HepG2 (cell line): ENCODE measurements around the gene DNAJA3. TPM values are rescaled to one million over a fixed set of nuclear protein-coding genes. Genes with fewer than 3 reads are reported as not detected.
A peak's percentile ranks its signal among the peaks of the same experiment; 100 is the strongest.

ENCODE experiments used
- AHR ChIP-seq: IDR thresholded peaks from 2 replicates; pipeline ENCODE4 v1.6.1; 2018; ENCODE audit warnings: missing genetic modification reagents, missing compliant biosample characterization
- KDM5B ChIP-seq: sonication (generic); formaldehyde crosslinking; IDR thresholded peaks from 2 replicates; pipeline ENCODE4 v1.4.0; 2020; ENCODE audit warnings: missing genetic modification reagents, mild to moderate bottlenecking, borderline replicate concordance
- MXI1 ChIP-seq: IDR thresholded peaks from 3 replicates; pipeline ENCODE4 v1.6.1; 2012; ENCODE audit warnings: low read depth, low read length, inconsistent platforms, borderline replicate concordance
- NCOA5 ChIP-seq: sonication (generic); formaldehyde crosslinking; IDR thresholded peaks from 2 replicates; pipeline ENCODE4 v1.4.0; 2020; ENCODE audit warnings: missing genetic modification reagents
- NFIB ChIP-seq: sonication (generic); formaldehyde crosslinking; IDR thresholded peaks from 2 replicates; pipeline ENCODE4 v1.9.0; 2021; ENCODE audit warnings: missing genetic modification reagents, mild to moderate bottlenecking, borderline replicate concordance
- NR2F1 ChIP-seq, 2 experiments: fragments of 450-650 bp in 1 of 2; formaldehyde crosslinking in 1 of 2; IDR thresholded peaks; 2 replicates each; pipeline versions ENCODE4 v1.5.0 to v1.6.1; 2016 to 2020; ENCODE audit warnings: mild to moderate bottlenecking in 1 of 2, missing compliant biosample characterization in 1 of 2, missing genetic modification reagents in 1 of 2, moderate library complexity in 1 of 2
- ZBTB20 ChIP-seq: sonication (generic); formaldehyde crosslinking; IDR thresholded peaks from 2 replicates; pipeline ENCODE4 v1.8.1; 2023; ENCODE audit warnings: missing genetic modification reagents, low read depth, mild to moderate bottlenecking, borderline replicate concordance
- ZNF232 ChIP-seq: sonication (generic); formaldehyde crosslinking; IDR thresholded peaks from 2 replicates; pipeline ENCODE4 v1.4.0; 2020; ENCODE audit warnings: missing genetic modification reagents, borderline replicate concordance
- ZNF317 ChIP-seq: sonication (generic); formaldehyde crosslinking; IDR thresholded peaks from 2 replicates; pipeline ENCODE4 v1.5.0; 2020; ENCODE audit warnings: mild to moderate bottlenecking, missing genetic modification reagents
- ZNF501 ChIP-seq: sonication (generic); formaldehyde crosslinking; IDR thresholded peaks from 2 replicates; pipeline ENCODE4 v1.5.1; 2020; ENCODE audit warnings: mild to moderate bottlenecking, moderate library complexity, missing genetic modification reagents
- ZNF546 ChIP-seq: sonication (generic); formaldehyde crosslinking; conservative IDR thresholded peaks from 2 replicates; pipeline ENCODE4 v1.8.1; 2023; ENCODE audit warnings: mild to moderate bottlenecking, missing genetic modification reagents
- ZNF841 ChIP-seq: sonication (generic); formaldehyde crosslinking; IDR thresholded peaks from 2 replicates; pipeline ENCODE4 v1.8.1; 2023; ENCODE audit warnings: missing genetic modification reagents, borderline replicate concordance
- polyA plus RNA-seq, 8 experiments: library from polyadenylated mRNA; depleted of rRNA in 3 of 8; stranded (reverse) in 7 of 8; unstranded in 1 of 8; fragments of >200 nt; fragmentation: Illumina TruSeq in 4 of 8; extraction: Trizol in 4 of 8; gene quantifications; 2 replicates each; pipeline versions ENCODE4 v1.2.1 to v1.2.3, GENCODE V29; 2011 to 2016; ENCODE audit warnings: low read depth in 4 of 8, missing spikeins in 1 of 8, mixed read lengths in 1 of 8; ENCODE audit not compliant: insufficient read depth in 1 of 8
- total RNA-seq, 5 experiments: library from RNA; depleted of rRNA; stranded (reverse); fragments of >200 nt; fragmentation: Illumina TruSeq; extraction: Trizol; gene quantifications; 2 replicates each; pipeline ENCODE4 v1.2.3, GENCODE V29; 2016; ENCODE audit warnings: low read depth in 1 of 5
- TF ChIP-seq, protein P1 (sequence below): IDR thresholded peaks from 2 replicates; pipeline ENCODE4 v1.6.1; 2016; ENCODE audit warnings: missing compliant biosample characterization, missing genetic modification reagents, borderline replicate concordance
- TF ChIP-seq, protein P2 (sequence below): IDR thresholded peaks from 2 replicates; pipeline ENCODE4 v1.6.1; 2016; ENCODE audit warnings: missing biosample characterization, missing genetic modification reagents, low read depth

The DNAJA3 gene
- total and polyA plus RNA-seq, 2 of the 13 experiments (the other 11 are each of a cell fraction or from before 2014, with no cell fraction given), result 77.0 to 83.3 TPM

GRCh38 chr16:4460936-4461249, 35.2 kb downstream of the DNAJA3 start (continued):
- TF ChIP-seq ZNF501, result 0 out of 2 replicates have a peak, but pooled peaks have one; percentile 39
- TF ChIP-seq ZNF232 (CRISPR knock-in tag), result no peak
- TF ChIP-seq AHR (CRISPR knock-in tag), result no peak
- TF ChIP-seq, protein P1, sequence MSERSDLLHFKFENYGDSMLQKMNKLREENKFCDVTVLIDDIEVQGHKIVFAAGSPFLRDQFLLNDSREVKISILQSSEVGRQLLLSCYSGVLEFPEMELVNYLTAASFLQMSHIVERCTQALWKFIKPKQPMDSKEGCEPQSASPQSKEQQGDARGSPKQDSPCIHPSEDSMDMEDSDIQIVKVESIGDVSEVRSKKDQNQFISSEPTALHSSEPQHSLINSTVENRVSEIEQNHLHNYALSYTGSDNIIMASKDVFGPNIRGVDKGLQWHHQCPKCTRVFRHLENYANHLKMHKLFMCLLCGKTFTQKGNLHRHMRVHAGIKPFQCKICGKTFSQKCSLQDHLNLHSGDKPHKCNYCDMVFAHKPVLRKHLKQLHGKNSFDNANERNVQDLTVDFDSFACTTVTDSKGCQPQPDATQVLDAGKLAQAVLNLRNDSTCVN (CRISPR knock-in tag), result no peak; the same call in 1 of the 2 replicates
- TF ChIP-seq ZNF317 (CRISPR knock-in tag), result no peak
- TF ChIP-seq ZNF841, result no peak
- no peak for TF ChIP-seq ZNF546 (CRISPR knock-in tag)
- no peak for TF ChIP-seq NCOA5
- TF ChIP-seq ZBTB20 (CRISPR knock-in tag), result no peak
- 0 out of 2 replicates have a peak, but pooled peaks have one; percentile 7 for TF ChIP-seq KDM5B
- no peak for TF ChIP-seq NR2F1 (CRISPR knock-in tag; IDR thresholded peaks at IDR 0.05)
- TF ChIP-seq, protein P2, sequence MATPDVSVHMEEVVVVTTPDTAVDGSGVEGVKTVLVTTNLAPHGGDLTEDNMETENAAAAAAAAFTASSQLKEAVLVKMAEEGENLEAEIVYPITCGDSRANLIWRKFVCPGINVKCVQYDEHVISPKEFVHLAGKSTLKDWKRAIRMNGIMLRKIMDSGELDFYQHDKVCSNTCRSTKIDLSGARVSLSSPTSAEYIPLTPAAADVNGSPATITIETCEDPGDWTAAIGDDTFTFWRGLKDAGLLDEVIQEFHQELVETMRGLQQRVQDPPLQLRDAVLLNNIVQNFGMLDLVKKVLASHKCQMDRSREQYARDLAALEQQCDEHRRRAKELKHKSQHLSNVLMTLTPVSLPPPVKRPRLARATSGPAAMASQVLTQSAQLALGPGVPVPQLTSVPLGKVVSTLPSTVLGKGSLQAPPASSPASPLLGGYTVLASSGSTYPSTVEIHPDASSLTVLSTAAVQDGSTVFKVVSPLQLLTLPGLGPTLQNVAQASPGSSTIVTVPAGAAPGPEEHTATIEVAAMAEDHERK (CRISPR knock-in tag), result no peak
- TF ChIP-seq MXI1, result peak; percentile 59; the same call in 1 of the 3 replicates
- TF ChIP-seq NFIB (CRISPR knock-in tag), result no peak
